LNCaP clone FGC (cell line): Measurements from ENCODE around the gene ZNF580.

Source experiments
- DNase-seq: peaks from one replicate; pipeline ENCODE4 v3.0.0-alpha.2; 2011; ENCODE audit warnings: low read depth
- H3K4me3 ChIP-seq: 2 replicates; pipeline ENCODE4 v1.5.1; 2011; ENCODE audit warnings: mild to moderate bottlenecking, low read depth, low read length, control low read depth
- TF ChIP-seq, protein P1 (sequence below): IDR thresholded peaks from 2 replicates; pipeline ENCODE4 v1.5.1; 2012; ENCODE audit warnings: mild to moderate bottlenecking; ENCODE audit not compliant: control insufficient read depth, insufficient read depth; ENCODE audit errors: extremely low read depth

ZNF580 gene

DNA sequence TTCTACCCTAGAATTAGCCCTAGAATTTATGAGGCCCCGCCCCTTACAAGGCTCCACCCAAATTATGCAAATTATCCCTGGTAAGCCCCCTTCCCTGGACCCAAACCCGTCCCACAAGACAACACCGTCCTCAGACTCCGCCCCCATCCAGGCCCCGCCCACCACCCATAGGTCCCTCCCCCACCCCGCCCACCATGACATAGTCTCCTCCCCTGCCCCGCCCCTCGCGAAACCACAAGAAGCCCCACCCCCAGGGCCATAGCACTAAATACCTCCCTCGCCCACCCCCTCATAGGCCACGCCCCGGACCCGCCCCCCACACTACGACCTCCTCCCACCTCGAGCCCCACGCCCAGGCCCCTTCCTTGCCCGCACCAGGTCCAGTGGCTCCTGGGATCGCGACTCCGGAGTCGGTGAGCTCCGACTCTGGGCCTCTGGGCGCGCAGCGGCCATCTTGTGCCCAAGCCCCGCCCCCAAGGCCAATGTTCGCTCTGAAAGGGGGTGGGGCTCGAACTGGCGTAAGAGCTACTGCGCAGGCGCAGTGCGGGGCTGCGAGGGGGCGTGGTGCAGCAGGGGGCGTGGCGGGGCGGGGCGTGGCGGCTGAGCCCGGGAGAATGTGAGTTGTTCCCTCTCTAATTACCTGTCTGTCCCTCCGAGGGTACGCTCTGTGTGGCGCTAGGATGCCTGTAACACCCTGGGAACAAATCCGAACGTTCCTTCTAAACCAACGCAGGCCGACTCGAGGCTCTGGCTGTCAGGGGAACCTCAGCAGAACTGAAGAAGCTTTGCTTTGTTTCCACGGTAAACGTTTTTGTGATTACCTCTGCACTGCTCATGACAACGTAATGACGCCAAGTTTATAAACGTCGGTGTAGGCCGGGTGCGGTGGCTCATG, 16.4 kb upstream of the ZNF580 start, which contains the start of gene ZNF784:
TSS of gene ZNF784 (minus strand) at position 458 of the 895 bp plus-strand sequence. CDS start at position 453, 5 bp downstream.
- peak; percentile 58 for DNase-seq
- peak within 1 kb of the TSS; percentile 51 for H3K4me3 ChIP-seq
- TF ChIP-seq, protein P1, sequence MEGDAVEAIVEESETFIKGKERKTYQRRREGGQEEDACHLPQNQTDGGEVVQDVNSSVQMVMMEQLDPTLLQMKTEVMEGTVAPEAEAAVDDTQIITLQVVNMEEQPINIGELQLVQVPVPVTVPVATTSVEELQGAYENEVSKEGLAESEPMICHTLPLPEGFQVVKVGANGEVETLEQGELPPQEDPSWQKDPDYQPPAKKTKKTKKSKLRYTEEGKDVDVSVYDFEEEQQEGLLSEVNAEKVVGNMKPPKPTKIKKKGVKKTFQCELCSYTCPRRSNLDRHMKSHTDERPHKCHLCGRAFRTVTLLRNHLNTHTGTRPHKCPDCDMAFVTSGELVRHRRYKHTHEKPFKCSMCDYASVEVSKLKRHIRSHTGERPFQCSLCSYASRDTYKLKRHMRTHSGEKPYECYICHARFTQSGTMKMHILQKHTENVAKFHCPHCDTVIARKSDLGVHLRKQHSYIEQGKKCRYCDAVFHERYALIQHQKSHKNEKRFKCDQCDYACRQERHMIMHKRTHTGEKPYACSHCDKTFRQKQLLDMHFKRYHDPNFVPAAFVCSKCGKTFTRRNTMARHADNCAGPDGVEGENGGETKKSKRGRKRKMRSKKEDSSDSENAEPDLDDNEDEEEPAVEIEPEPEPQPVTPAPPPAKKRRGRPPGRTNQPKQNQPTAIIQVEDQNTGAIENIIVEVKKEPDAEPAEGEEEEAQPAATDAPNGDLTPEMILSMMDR: no peak

GRCh38 chr19:55625004-55625326, 15.8 kb upstream of the ZNF580 start:
- TF ChIP-seq, protein P1: no peak
- no peak for DNase-seq
- peak overlapping the region; percentile 51 for H3K4me3 ChIP-seq

DNA sequence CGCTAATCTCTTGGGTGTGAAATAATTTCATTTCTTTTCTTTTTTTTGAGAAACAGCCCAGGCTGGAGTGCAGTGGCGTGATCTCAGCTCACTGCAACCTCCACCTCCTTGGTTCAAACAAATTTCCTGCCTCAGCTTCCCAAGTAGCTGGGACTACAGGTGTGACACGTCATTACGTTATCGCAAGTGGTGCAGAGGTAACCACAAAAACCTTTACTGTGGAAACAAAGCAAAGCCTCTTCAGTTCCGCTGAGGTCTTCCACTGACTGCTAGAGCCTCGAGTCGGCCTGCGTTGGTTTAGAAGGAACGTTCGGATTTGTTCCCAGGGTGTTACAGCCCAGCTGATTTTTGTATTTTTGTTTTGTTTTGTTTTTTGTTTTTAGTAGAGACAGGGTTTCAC, 14.5 kb upstream of the ZNF580 start:
- H3K4me3 ChIP-seq: no peak overlapping the region
- TF ChIP-seq, protein P1: no peak
- DNase-seq: no peak

GRCh38 chr19:55632463-55632834, 8.4 kb upstream of the ZNF580 start:
- TF ChIP-seq, protein P1: peak; percentile 86
- no peak overlapping the region for H3K4me3 ChIP-seq
- DNase-seq: peak; percentile 91

- no peak for DNase-seq
- TF ChIP-seq, protein P1: no peak
- peak overlapping the region; percentile 100; the same call in 1 of the 2 replicates for H3K4me3 ChIP-seq
Observed at GRCh38 chr19:55633861-55634260, 6.9 kb upstream of the ZNF580 start.

DNA sequence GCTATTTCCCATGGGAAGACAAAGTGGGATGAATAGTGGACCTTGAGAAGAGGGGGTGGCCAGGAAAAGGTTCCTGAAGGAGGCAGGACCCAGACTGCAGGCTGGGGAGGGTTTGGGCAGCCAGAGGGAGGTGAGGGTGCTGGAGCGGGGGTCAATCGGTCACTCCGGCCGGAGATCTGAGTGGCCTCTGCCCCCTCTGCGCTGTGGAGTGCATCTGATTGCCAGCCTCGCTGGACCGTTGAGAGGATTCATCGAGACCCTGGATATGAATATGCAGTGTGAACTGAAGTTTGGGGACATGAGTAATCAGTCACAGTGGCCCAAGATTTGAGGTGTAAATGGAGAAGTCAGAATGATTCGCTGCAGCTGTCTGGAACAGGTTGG, 5.5 kb upstream of the ZNF580 start:
- TF ChIP-seq, protein P1: no peak
- peak overlapping the region; percentile 100 for H3K4me3 ChIP-seq
- no peak for DNase-seq

GRCh38 chr19:55635856-55636440, 4.9 kb upstream of the ZNF580 start:
- peak overlapping the region; percentile 100 for H3K4me3 ChIP-seq
- no peak for DNase-seq
- TF ChIP-seq, protein P1: no peak
